ENCODE data around the gene C11orf52.
"Not testable (repeated sequence)": the region's sequence is repeated elsewhere in the genome, so short reads cannot be mapped to it uniquely, and the experiment has no call there.

C11orf52 gene

GRCh38 chr11:111930472-111930871 is 11.8 kb downstream of the C11orf52 start:
- no peak for DNase-seq (ENCODE audit: low read depth)
- H3K4me3 ChIP-seq (ENCODE audit: control insufficient read depth, low read depth, low read length), result no peak overlapping the region
- TF ChIP-seq CTCF (IDR thresholded peaks at IDR 0.05; ENCODE audit: control insufficient read depth, insufficient read depth, low read depth, low read length, missing control alignments), result no peak

- no peak overlapping the region for H3K4me3 ChIP-seq (ENCODE audit: control insufficient read depth, low read depth, low read length)
- DNase-seq (ENCODE audit: low read depth), result no peak
- no peak for TF ChIP-seq CTCF (IDR thresholded peaks at IDR 0.05; ENCODE audit: control insufficient read depth, insufficient read depth, low read depth, low read length, missing control alignments)
Measured at GRCh38 chr11:111932611-111932950, 13.9 kb downstream of the C11orf52 start.

GRCh38 chr11:111933176-111933575 is 14.5 kb downstream of the C11orf52 start:
- H3K4me3 ChIP-seq (ENCODE audit: control insufficient read depth, low read depth, low read length); DNase-seq (ENCODE audit: low read depth): not testable (repeated sequence)

GRCh38 chr11:111933872-111934271 is 15.2 kb downstream of the C11orf52 start:
- TF ChIP-seq CTCF (IDR thresholded peaks at IDR 0.05; ENCODE audit: control insufficient read depth, insufficient read depth, low read depth, low read length, missing control alignments), result no peak
- no peak overlapping the region for H3K4me3 ChIP-seq (ENCODE audit: control insufficient read depth, low read depth, low read length)
- no peak for DNase-seq (ENCODE audit: low read depth)

- no peak overlapping the region for H3K4me3 ChIP-seq (ENCODE audit: control insufficient read depth, low read depth, low read length)
- no peak for DNase-seq (ENCODE audit: low read depth)
- TF ChIP-seq CTCF (IDR thresholded peaks at IDR 0.05; ENCODE audit: control insufficient read depth, insufficient read depth, low read depth, low read length, missing control alignments), result no peak
Measured at GRCh38 chr11:111934306-111934705, 15.6 kb downstream of the C11orf52 start.

- TF ChIP-seq CTCF (IDR thresholded peaks at IDR 0.05; ENCODE audit: control insufficient read depth, insufficient read depth, low read depth, low read length, missing control alignments), result no peak
- DNase-seq (ENCODE audit: low read depth), result no peak
- H3K4me3 ChIP-seq (ENCODE audit: control insufficient read depth, low read depth, low read length), result no peak overlapping the region
Measured at GRCh38 chr11:111935317-111936039, 16.8 kb downstream of the C11orf52 start.

- no peak for DNase-seq (ENCODE audit: low read depth)
- H3K4me3 ChIP-seq (ENCODE audit: control insufficient read depth, low read depth, low read length), result no peak overlapping the region
- no peak for TF ChIP-seq CTCF (IDR thresholded peaks at IDR 0.05; ENCODE audit: control insufficient read depth, insufficient read depth, low read depth, low read length, missing control alignments)
Measured at GRCh38 chr11:111936040-111936540, 17.4 kb downstream of the C11orf52 start.
